Panc1 (cell line): ENCODE results near the gene KAT6B.

Experiments used
- CTCF ChIP-seq: fragments of 450-650 bp; IDR thresholded peaks from 2 replicates; pipeline ENCODE4 v1.5.1; 2017; ENCODE audit warnings: mild to moderate bottlenecking
- POLR2AphosphoS5 ChIP-seq: IDR thresholded peaks from 2 replicates; pipeline ENCODE4 v1.6.1; 2012; ENCODE audit warnings: mild to moderate bottlenecking, low read depth, low read length, moderate library complexity

- no peak for TF ChIP-seq CTCF
- TF ChIP-seq POLR2AphosphoS5 = no peak
These were observed 16.0 kb downstream of the KAT6B start for GRCh38 chr10:74842301-74842954.
